K562 treated with DMSO at 1 percent for 4 hours (cell line): ENCODE data around the gene PPIL6. TPM values are rescaled to one million over a fixed set of nuclear protein-coding genes. Genes with fewer than 3 reads are reported as not detected.

Experiments used
- total RNA-seq: library from RNA; unstranded; fragments of 300-600 nt; gene quantifications from 2 replicates; pipeline ENCODE4 v1.2.3, GENCODE V29; 2022; ENCODE audit not compliant: insufficient read depth

Gene PPIL6
- 1.4 and 1.5 TPM in 2 replicates for total RNA-seq

DNA sequence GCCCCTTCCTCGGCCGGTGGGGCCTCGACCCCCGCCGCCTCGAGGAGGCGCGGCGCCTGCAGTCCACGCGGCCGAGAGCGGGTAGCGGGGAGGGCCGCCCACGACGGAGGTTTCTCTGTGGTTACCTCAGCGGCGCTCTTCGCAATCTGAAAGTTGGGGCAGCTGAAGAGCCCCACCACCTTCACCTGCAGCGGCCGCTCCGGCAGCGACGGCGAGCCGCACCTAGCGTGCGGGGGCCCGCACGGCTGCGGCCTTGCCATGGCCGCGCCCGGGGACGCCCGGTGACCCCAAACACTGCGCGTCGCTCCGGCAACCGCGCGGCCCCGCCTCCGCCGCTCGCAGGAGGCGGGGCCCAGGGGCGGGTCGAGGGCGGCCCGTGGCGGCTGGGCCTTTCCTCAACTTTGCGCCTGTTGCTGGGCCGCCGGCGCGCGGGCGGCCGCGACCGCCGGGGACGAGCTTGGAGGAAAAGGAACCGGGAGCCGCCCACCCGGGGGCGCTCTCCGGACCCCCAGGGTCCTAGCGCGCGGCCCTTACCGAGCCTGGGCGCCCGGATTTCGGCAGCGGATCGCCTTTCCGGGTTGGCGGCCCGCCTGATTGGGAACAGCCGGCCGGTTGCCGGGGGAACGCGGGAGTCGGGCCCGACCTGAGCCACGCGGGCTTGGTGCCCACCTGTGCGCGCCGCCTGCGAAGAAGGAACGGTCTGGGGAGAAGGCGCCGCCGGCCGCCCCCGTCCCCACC is at the start of gene PPIL6, which contains the start of gene SMPD2:
Gene PPIL6 (minus strand): TSS at position 298 of the 738 bp plus-strand sequence. CDS start 38 bp downstream, at position 260.
Gene SMPD2 (plus strand): TSS at position 394 of the 738 bp plus-strand sequence. CDS start 398 bp downstream, outside the sequence.

GRCh38 chr6:109482905-109483734 is 42.7 kb upstream of the PPIL6 start, which contains the start of gene ZBTB24:
Gene ZBTB24 (minus strand): TSS chr6:109483219. CDS start chr6:109482026, 1,193 bp downstream.

DNA sequence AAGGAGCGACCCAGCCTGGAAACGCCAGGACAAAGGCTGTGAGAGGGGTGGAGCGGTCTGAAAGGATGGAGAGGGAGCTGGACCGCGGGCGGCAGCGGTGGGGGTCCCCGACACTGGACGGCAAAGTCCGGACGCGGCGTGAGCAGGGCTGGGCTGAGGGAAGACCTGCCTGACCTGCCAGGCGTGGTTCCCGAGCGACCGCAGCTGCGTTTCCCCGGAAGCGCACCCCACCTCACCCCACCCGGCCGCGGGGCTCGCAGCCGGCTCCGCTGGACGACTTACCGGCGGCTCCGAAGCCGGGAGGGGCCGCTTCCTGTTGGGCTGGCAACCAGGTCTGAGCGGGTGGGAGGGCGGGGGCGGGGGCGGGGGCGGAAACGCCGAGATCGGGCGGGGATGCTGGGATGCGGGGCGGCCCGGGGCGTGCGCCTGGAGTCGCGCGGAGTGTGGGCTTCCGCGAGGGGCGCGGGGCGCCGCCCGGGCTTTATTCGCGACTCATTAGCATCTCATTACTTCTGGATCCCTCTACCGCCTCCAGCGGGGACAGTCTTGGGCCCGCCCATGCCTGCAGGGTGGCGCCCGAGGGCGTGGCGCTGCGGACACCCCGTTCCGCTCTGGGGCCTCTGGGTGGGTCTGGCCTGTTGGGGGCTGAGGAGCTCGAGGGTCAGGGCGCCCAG is 15.1 kb upstream of the PPIL6 start, which contains the start of gene MICAL1:
Gene MICAL1 (minus strand): TSS at position 336 of the 674 bp plus-strand sequence. CDS start 1,576 bp downstream, outside the sequence.

DNA sequence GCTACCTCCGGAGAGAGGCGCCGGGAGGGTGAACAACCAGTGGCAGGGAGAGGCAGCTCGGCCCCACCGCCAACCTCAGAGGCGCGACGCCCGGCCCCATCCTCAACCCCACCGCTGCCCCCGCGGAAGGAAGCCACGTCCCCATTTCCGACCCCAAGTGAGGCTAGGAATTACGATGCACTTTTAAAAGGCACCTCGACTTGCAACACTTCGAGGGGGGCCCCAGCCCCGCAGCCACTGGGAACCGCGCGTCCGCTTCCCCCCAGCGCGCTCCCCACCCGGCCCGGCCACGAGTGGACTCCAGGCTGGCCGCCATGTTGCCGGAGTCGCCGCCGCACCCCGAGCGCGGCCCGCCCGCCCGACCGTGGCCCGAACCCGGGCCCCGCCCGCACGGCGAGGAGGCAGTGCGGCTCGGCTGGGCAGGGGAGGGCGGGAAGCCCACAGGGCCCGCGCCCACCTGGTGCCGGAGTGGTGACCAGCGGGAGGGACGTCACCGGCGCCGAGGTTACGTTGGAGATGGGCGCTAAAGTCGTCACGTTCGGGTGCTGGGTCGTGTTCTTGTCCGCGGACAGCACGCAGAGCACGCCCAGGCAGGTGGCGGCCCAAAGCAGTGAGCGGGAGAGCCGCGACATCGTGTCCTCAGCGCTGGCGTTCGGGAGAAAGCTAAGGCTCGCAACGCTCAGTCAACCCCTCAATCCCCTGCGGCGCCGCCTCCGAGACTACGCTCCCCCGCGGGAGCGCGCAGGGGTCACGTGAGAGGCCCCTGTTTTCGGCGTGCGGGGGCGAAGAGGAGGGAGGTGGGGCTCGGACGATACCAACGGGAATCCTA is 58.5 kb downstream of the PPIL6 start, which contains the start of gene CD164:
Gene CD164 (minus strand): TSS at position 721 of the 829 bp plus-strand sequence. CDS start 89 bp downstream, at position 632.

Other genes with a start within 250 kb of the PPIL6 start
- 153 and 183 TPM in 2 replicates for gene CD164, start 58.2 kb downstream of the PPIL6 start, total RNA-seq
- 11.9 and 14.6 TPM in 2 replicates for gene SMPD2, start 96 bp upstream of the PPIL6 start, total RNA-seq
- 9.9 and 14.7 TPM in 2 replicates for gene MICAL1, start 15.1 kb upstream of the PPIL6 start, total RNA-seq
- gene ZBTB24, start 42.6 kb upstream of the PPIL6 start, total RNA-seq: 3.6 and 4.4 TPM in 2 replicates